ENCODE data around the gene MGME1. TPM values are rescaled to one million over a fixed set of nuclear protein-coding genes. Genes with fewer than 3 reads are reported as not detected.

The MGME1 gene
- total and polyA plus RNA-seq, 2 of the 13 experiments (the other 11 are each of a cell fraction or from before 2014, with no cell fraction given), result 36.7 to 66.6 TPM

- TF ChIP-seq ZNF142 (CRISPR knock-in tag; IDR thresholded peaks at IDR 0.05) (no peak), ZC3H4 (CRISPR knock-in tag; IDR thresholded peaks at IDR 0.05; ENCODE audit: borderline replicate concordance) (no peak), KMT2B (CRISPR knock-in tag; IDR thresholded peaks at IDR 0.05) (no peak), ZNF512 (CRISPR knock-in tag; IDR thresholded peaks at IDR 0.05) (no peak), MTF1 (CRISPR knock-in tag; IDR thresholded peaks at IDR 0.05) (no peak), ZSCAN31 (CRISPR knock-in tag; IDR thresholded peaks at IDR 0.05; ENCODE audit: low read depth) (no peak), CERS6 (CRISPR knock-in tag; IDR thresholded peaks at IDR 0.05) (no peak), SIX4 (CRISPR knock-in tag; IDR thresholded peaks at IDR 0.05) (no peak), ZNF30 (CRISPR knock-in tag; IDR thresholded peaks at IDR 0.05) (no peak), ZMAT3 (CRISPR knock-in tag; conservative IDR thresholded peaks at IDR 0.05) (no peak), DBP (CRISPR knock-in tag; IDR thresholded peaks at IDR 0.05; ENCODE audit: not compliant biosample characterization) (no peak), NR0B2 (CRISPR knock-in tag; IDR thresholded peaks at IDR 0.05) (no peak), RARA (CRISPR knock-in tag; IDR thresholded peaks at IDR 0.05) (peak; percentile 68; the same call in 1 of the 2 replicates), ZNF333 (CRISPR knock-in tag; IDR thresholded peaks at IDR 0.05; ENCODE audit: borderline replicate concordance) (no peak), BCLAF1 (IDR thresholded peaks at IDR 0.05) (no peak), ZNF431 (CRISPR knock-in tag; IDR thresholded peaks at IDR 0.05; ENCODE audit: borderline replicate concordance, low read depth) (no peak)
Observed at GRCh38 chr20:17925141-17925939, 43.5 kb upstream of the MGME1 start (continued).

Data from HepG2 (cell line).